ENCODE measurements around the gene DENND1B. TPM values are rescaled to one million over a fixed set of nuclear protein-coding genes. Genes with fewer than 3 reads are reported as not detected.

The DENND1B gene
- total and polyA plus RNA-seq, 9 of the 15 experiments (the other 6 are each of a cell fraction or from before 2014, with no cell fraction given) = 2.1 to 12.1 (median 7.5) TPM

GRCh38 chr1:197637406-197637805, 137.9 kb downstream of the DENND1B start:
- Histone ChIP-seq H3K4me2 (ENCODE audit: insufficient read depth, low read length) (no peak overlapping the region), H3K9me3 (replicated peaks; ENCODE audit: control insufficient read depth, insufficient read depth, low read depth, low read length) (no peaks in the 10 kb centered on the region), H3K27me3 (ENCODE audit: control insufficient read depth in 2 of 2, insufficient read depth in 2 of 2, low read length in 2 of 2) (no peaks in the 10 kb centered on the region), H3K4me1 (replicated peaks in 1 of 2; ENCODE audit: control insufficient read depth in 2 of 2, insufficient read depth in 2 of 2, low read length in 2 of 2) (no peaks in the 10 kb centered on the region), H3K4me3 (no peak overlapping the region), H3K9ac (ENCODE audit: insufficient read depth in 1 of 2, low read depth in 2 of 2, low read length in 2 of 2) (no peak overlapping the region), H3K27ac (ENCODE audit: extremely low read depth, low read depth, low read length) (no peak overlapping the region), H4K20me1 (replicated peaks; ENCODE audit: control insufficient read depth, insufficient read depth, low read length) (no peaks in the 10 kb centered on the region), H2AFZ (ENCODE audit: low read depth, low read length) (no peak overlapping the region), H3K9me1 (ENCODE audit: control insufficient read depth, insufficient read depth, low read length) (no peaks in the 10 kb centered on the region), H3K79me2 (ENCODE audit: control insufficient read depth, insufficient read depth, low read length) (no peaks in the 10 kb centered on the region), H3K36me3 (ENCODE audit: control insufficient read depth, insufficient read depth, low read length) (no peaks in the 10 kb centered on the region)
- intact Hi-C loops (cut with micrococcal nuclease) (no loop called here), in situ Hi-C loops (cut with MboI) (no loop called here)
- WGBS (ENCODE audit: insufficient coverage, low coverage, missing lambda C conversion rate) = 58% methylated on average over 3 of the region's 3 CpGs
- FAIRE-seq = no peak
- ATAC-seq = no peak
- no peak for DNase-seq (ENCODE audit: extremely low read depth in 1 of 4, low spot score in 3 of 4)
- CTCF ChIA-PET (ENCODE audit: low intra/inter-chr PET ratio) = no interaction called here
- POLR2A ChIA-PET = no interaction called here
- no TSS peak for BruUV-seq (replicated peaks)
- no peak for TF ChIP-seq ZNF512 (tag; IDR thresholded peaks at IDR 0.05)
- TF ChIP-seq DNMT1 (IDR thresholded peaks at IDR 0.05) = no peak
- TF ChIP-seq GABPB1 (CRISPR knock-in tag; IDR thresholded peaks at IDR 0.05) = no peak
- no peak for TF ChIP-seq CSDE1 (IDR thresholded peaks at IDR 0.05)
- no peak for TF ChIP-seq CEBPZ (IDR thresholded peaks at IDR 0.05; ENCODE audit: borderline replicate concordance, low read depth, low read length)
- TF ChIP-seq PRPF4 (IDR thresholded peaks at IDR 0.05; ENCODE audit: insufficient read depth, low read depth, low read length, poor library complexity, severe bottlenecking) = no peak
- no peak for TF ChIP-seq CCAR2 (IDR thresholded peaks at IDR 0.05; ENCODE audit: low read depth, low read length)
- TF ChIP-seq SIN3B (IDR thresholded peaks at IDR 0.05; ENCODE audit: low read depth) = no peak
- TF ChIP-seq SLC30A9 (CRISPR knock-in tag; IDR thresholded peaks at IDR 0.05) = no peak
- no peak for TF ChIP-seq AFF1 (IDR thresholded peaks at IDR 0.05; ENCODE audit: low read depth in 1 of 2, partially characterized antibody in 2 of 2)
- no peak for TF ChIP-seq ETS1 (conservative IDR thresholded peaks at IDR 0.05; ENCODE audit: control insufficient read depth, low read depth, low read length)
- no peak for TF ChIP-seq POLR2H (tag; IDR thresholded peaks at IDR 0.05; ENCODE audit: low read depth)
